B cell (primary cell): ENCODE data around the gene AMELX. TPM values are rescaled to one million over a fixed set of nuclear protein-coding genes. Genes with fewer than 3 reads are reported as not detected.

Experiments
- ATAC-seq: fragments of 200-7000 bp; cut with Tn5 transposase; one replicate; pipeline ENCODE4 v1.10.0; 2021; ENCODE audit warnings: low read depth, mild to moderate bottlenecking, moderate number of reproducible peaks, moderate library complexity
- CTCF ChIA-PET: fragments of 350-600 bp; sonication (Branson Sonifier 250); formaldehyde crosslinking; loops from one replicate; lab custom pipeline; 2021; ENCODE audit warnings: antibody characterized with exemption, inconsistent platforms; lab: Charles Lee
- POLR2A ChIA-PET: fragments of 350-600 bp; sonication (Branson Sonifier 250); formaldehyde crosslinking; loops from one replicate; lab custom pipeline; 2021; ENCODE audit warnings: antibody characterized with exemption; lab: Charles Lee
- DNase-seq: peaks from one replicate; pipeline ENCODE4 v3.0.0; 2013
- H2AFZ ChIP-seq: 2 replicates; pipeline ENCODE4 v1.6.1; 2012; ENCODE audit warnings: mild to moderate bottlenecking, low read depth, low read length; ENCODE audit not compliant: insufficient read depth, poor library complexity, severe bottlenecking
- H3K27ac ChIP-seq, 2 donors: 1 replicate in 1 of 2; 2 replicates in 1 of 2; pipeline ENCODE4 v1.5.1; 2012 to 2013; ENCODE audit warnings: low read length in 2 of 2, mild to moderate bottlenecking in 2 of 2, moderate library complexity in 1 of 2
- H3K27me3 ChIP-seq, 4 experiments: fragments of 200-600 bp in 1 of 4; sonication (generic) in 1 of 4; replicated peaks in 1 of 4; 1 replicate in 2 of 4; 2 replicates in 2 of 4; pipeline versions ENCODE4 v1.6.1 to v1.7.0; 2013 to 2016; ENCODE audit warnings: low read length in 3 of 4, mild to moderate bottlenecking in 2 of 4, mixed read lengths in 1 of 4, moderate library complexity in 1 of 4; ENCODE audit not compliant: insufficient read depth in 4 of 4, control insufficient read depth in 3 of 4; ENCODE audit errors: control extremely low read depth in 1 of 4
- H3K36me3 ChIP-seq, 2 experiments: replicated peaks in 1 of 2; 1 replicate in 1 of 2; 2 replicates in 1 of 2; pipeline versions ENCODE4 v1.6.1 to v1.7.1; 2013; ENCODE audit warnings: low read length in 1 of 2; ENCODE audit not compliant: insufficient read depth in 2 of 2, control insufficient read depth in 1 of 2; ENCODE audit errors: control extremely low read depth in 1 of 2, extremely low read depth in 1 of 2
- H3K4me1 ChIP-seq, 2 donors: fragments of 200-600 bp in 1 of 2; sonication (generic) in 1 of 2; 1 replicate in 1 of 2; 2 replicates in 1 of 2; pipeline versions ENCODE4 v1.5.1 to v1.6.1; 2013 to 2017; ENCODE audit warnings: low read length in 2 of 2; ENCODE audit not compliant: control insufficient read depth in 2 of 2, insufficient read depth in 2 of 2
- H3K4me2 ChIP-seq: replicated peaks from 2 replicates; pipeline ENCODE3; 2012; ENCODE audit warnings: mild to moderate bottlenecking, low read depth, low read length; ENCODE audit not compliant: poor library complexity, severe bottlenecking
- H3K4me3 ChIP-seq, 5 experiments: fragments of 200-600 bp in 1 of 5; sonication (generic) in 1 of 5; 1 replicate in 3 of 5; 2 replicates in 2 of 5; pipeline versions ENCODE4 v1.5.1 to v1.7.0; 2011 to 2016; ENCODE audit warnings: low read length in 4 of 5, mild to moderate bottlenecking in 4 of 5, low read depth in 2 of 5, control low read depth in 1 of 5, moderate library complexity in 1 of 5; ENCODE audit not compliant: insufficient read depth in 1 of 5; ENCODE audit errors: control extremely low read depth in 1 of 5, extremely low read depth in 1 of 5
- H3K79me2 ChIP-seq: fragments of 200-600 bp; sonication (generic); one replicate; pipeline ENCODE4 v1.6.0; 2016; ENCODE audit warnings: low read length; ENCODE audit not compliant: control insufficient read depth, insufficient read depth
- H3K9ac ChIP-seq: fragments of 200-600 bp; sonication (generic); 2 replicates; pipeline ENCODE4 v1.6.1; 2017; ENCODE audit warnings: mild to moderate bottlenecking, low read length, moderate library complexity
- H3K9me3 ChIP-seq, 3 donors: one replicate each; pipeline versions ENCODE4 v1.6.1 to v1.7.1; 2013; ENCODE audit warnings: low read length in 2 of 3; ENCODE audit not compliant: control insufficient read depth in 2 of 3, insufficient read depth in 1 of 3; ENCODE audit errors: control extremely low read depth in 1 of 3
- H4K20me1 ChIP-seq: 2 replicates; pipeline ENCODE4 v1.6.0; 2012; ENCODE audit warnings: mild to moderate bottlenecking, low read length; ENCODE audit not compliant: insufficient read depth, control insufficient read depth, poor library complexity, severe bottlenecking
- H3K27ac Mint-ChIP-seq: one replicate; pipeline ENCODE4 v1.8.0; 2021; ENCODE audit warnings: mixed read lengths
- H3K27me3 Mint-ChIP-seq: one replicate; pipeline ENCODE4 v1.8.0; 2021; ENCODE audit warnings: mixed read lengths
- H3K4me1 Mint-ChIP-seq: one replicate; pipeline ENCODE4 v1.8.0; 2021; ENCODE audit warnings: mixed read lengths
- H3K4me3 Mint-ChIP-seq: one replicate; pipeline ENCODE4 v1.8.0; 2021; ENCODE audit warnings: mixed read lengths
- H3K9me3 Mint-ChIP-seq: one replicate; pipeline ENCODE4 v1.8.0; 2022; ENCODE audit warnings: mixed read lengths; ENCODE audit not compliant: insufficient read depth
- CTCF ChIP-seq: fragments of 200-600 bp; IDR thresholded peaks from one replicate; pipeline ENCODE4 v1.8.0; 2022; ENCODE audit warnings: antibody characterized with exemption, mild to moderate bottlenecking
- EZH2 ChIP-seq: IDR thresholded peaks from 2 replicates; pipeline ENCODE4 v1.6.1; 2012; ENCODE audit warnings: borderline replicate concordance, low read depth, mild to moderate bottlenecking, moderate library complexity, low read length; ENCODE audit not compliant: insufficient read depth, poor library complexity, severe bottlenecking
- WGBS: methylation state at CpG from one replicate; pipeline ENCODE4 v1.1.5; 2013; ENCODE audit warnings: missing lambda C conversion rate; ENCODE audit not compliant: insufficient coverage; 5-methylcytosine and 5-hydroxymethylcytosine counted together
- intact Hi-C: fragments of 100-400 bp; cut with micrococcal nuclease; formaldehyde crosslinking; loops from one replicate; pipeline ENCODE4 v1.10.0; 2022
- polyA plus RNA-seq: library from polyadenylated mRNA; depleted of rRNA; stranded (reverse); fragments of >200 nt; gene quantifications from 2 replicates; pipeline ENCODE4 v1.2.3, GENCODE V29; 2012
- total RNA-seq, 2 donors: library from RNA; stranded (reverse); fragments of 120-200 nt in 1 of 2; gene quantifications; 1 replicate in 1 of 2; 2 replicates in 1 of 2; pipeline versions ENCODE4 v1.2.3 to v1.2.4, GENCODE V29; 2013 to 2022

AMELX gene
- total and polyA plus RNA-seq, 2 donors (not counting 1 experiment from before 2014, with no cell fraction given) = not detected

- Histone ChIP-seq H3K4me3 (no peak overlapping the region), H3K4me2 (no peak overlapping the region), H3K36me3 (no peaks in the 10 kb centered on the region), H3K79me2 (no peaks in the 10 kb centered on the region), H3K4me1 (no peaks in the 10 kb centered on the region), H4K20me1 (no peaks in the 10 kb centered on the region), H3K27me3 (no peaks in the 10 kb centered on the region), H3K9me3 (no peaks in the 10 kb centered on the region), H3K9ac (no peak overlapping the region), H2AFZ (no peak overlapping the region), H3K27ac (no peak overlapping the region)
- no peaks in the 10 kb centered on the region for H3K9me3 Mint-ChIP-seq
- TF ChIP-seq CTCF = no peak
- TF ChIP-seq EZH2 = no peak
- H3K27me3 Mint-ChIP-seq = no peaks in the 10 kb centered on the region
- intact Hi-C loops = no loop called here
- no peak for ATAC-seq
- CTCF ChIA-PET = no interaction called here
- no peak for DNase-seq
- POLR2A ChIA-PET = no interaction called here
- H3K4me1 Mint-ChIP-seq = peaks cover 3% of the 10 kb centered on the region
- WGBS = 38% methylated on average over 4 of the region's 5 CpGs
- no peak overlapping the region for H3K27ac Mint-ChIP-seq
- H3K4me3 Mint-ChIP-seq = no peak overlapping the region
Measured at GRCh38 chrX:11254417-11255109, 38.6 kb upstream of the AMELX start.

- ChIA-PET CTCF (no interaction called here), POLR2A (no interaction called here)
- no peak overlapping the region for H3K4me3 Mint-ChIP-seq
- H3K27me3 Mint-ChIP-seq = no peaks in the 10 kb centered on the region
- no peak overlapping the region for H3K27ac Mint-ChIP-seq
- peaks cover 3% of the 10 kb centered on the region for H3K4me1 Mint-ChIP-seq
- no peak overlapping the region for H3K4me3 ChIP-seq
- no peaks in the 10 kb centered on the region for H3K9me3 ChIP-seq
- H3K9me3 Mint-ChIP-seq = no peaks in the 10 kb centered on the region
- H3K9ac ChIP-seq = no peak overlapping the region
- H3K27me3 ChIP-seq = peaks cover 0 to 2% (median 0%) of the 10 kb centered on the region in 4 experiments
- H3K4me1 ChIP-seq = no peaks in the 10 kb centered on the region
- no peaks in the 10 kb centered on the region for H4K20me1 ChIP-seq
- intact Hi-C loops = no loop called here
- no peak overlapping the region for H2AFZ ChIP-seq
- no peak for TF ChIP-seq EZH2
- no peak for TF ChIP-seq CTCF
- no peak for ATAC-seq
- no peaks in the 10 kb centered on the region for H3K79me2 ChIP-seq
- H3K27ac ChIP-seq = no peak overlapping the region
- no peak overlapping the region for H3K4me2 ChIP-seq
- WGBS = no CpG with 5 or more reads among the region's 2 CpGs
- no peak for DNase-seq
- no peaks in the 10 kb centered on the region for H3K36me3 ChIP-seq
Measured at GRCh38 chrX:11257290-11257689, 35.9 kb upstream of the AMELX start.
